NCI-H1436 treated with DMSO at 0.1 percent for 48 hours (cell line): ENCODE measurements around the gene PDE7B.
"Not testable (repeated sequence)": the region's sequence is repeated elsewhere in the genome, so short reads cannot be mapped to it uniquely, and the experiment has no call there.

Experiments used
- DNase-seq: peaks from one replicate; lab custom pipeline; 2025; lab: John Stamatoyannopoulos, UW

PDE7B gene

GRCh38 chr6:136073216-136073615 is 221.7 kb downstream of the PDE7B start:
- no peak for DNase-seq

- DNase-seq, result no peak
Measured at GRCh38 chr6:136076496-136076895, 225.0 kb downstream of the PDE7B start.

- DNase-seq, result no peak
Measured at GRCh38 chr6:136077834-136078576, 226.5 kb downstream of the PDE7B start.

- no peak for DNase-seq
Measured at GRCh38 chr6:136079701-136080565, 228.4 kb downstream of the PDE7B start.

- no peak for DNase-seq
Measured at GRCh38 chr6:136083540-136083939, 232.0 kb downstream of the PDE7B start.

GRCh38 chr6:136084403-136084802 is 232.9 kb downstream of the PDE7B start:
- no peak for DNase-seq

GRCh38 chr6:136085370-136086115 is 234.0 kb downstream of the PDE7B start:
- no peak for DNase-seq

- DNase-seq, result no peak
Measured at GRCh38 chr6:136086686-136087085, 235.2 kb downstream of the PDE7B start.

GRCh38 chr6:136087986-136088385 is 236.5 kb downstream of the PDE7B start:
- no peak for DNase-seq

- DNase-seq, result no peak
Measured at GRCh38 chr6:136088693-136089092, 237.2 kb downstream of the PDE7B start.

GRCh38 chr6:136089876-136090275 is 238.4 kb downstream of the PDE7B start:
- no peak for DNase-seq

- DNase-seq, result no peak
Measured at GRCh38 chr6:136090929-136091328, 239.4 kb downstream of the PDE7B start.

GRCh38 chr6:136092897-136093296 is 241.4 kb downstream of the PDE7B start:
- no peak for DNase-seq

- DNase-seq, result no peak
Measured at GRCh38 chr6:136093835-136094234, 242.3 kb downstream of the PDE7B start.

- no peak for DNase-seq
Measured at GRCh38 chr6:136094812-136095211, 243.3 kb downstream of the PDE7B start.

- no peak for DNase-seq
Measured at GRCh38 chr6:136095986-136096385, 244.5 kb downstream of the PDE7B start.

- DNase-seq, result no peak
Measured at GRCh38 chr6:136102991-136103688, 251.6 kb downstream of the PDE7B start.

GRCh38 chr6:136103763-136104311 is 252.3 kb downstream of the PDE7B start:
- DNase-seq, result no peak

- DNase-seq, result no peak
Measured at GRCh38 chr6:136104556-136104955, 253.1 kb downstream of the PDE7B start.

GRCh38 chr6:136105797-136106196 is 254.3 kb downstream of the PDE7B start:
- DNase-seq, result not testable (repeated sequence)

GRCh38 chr6:136108361-136108945 is 257.0 kb downstream of the PDE7B start:
- DNase-seq, result no peak
